ENCODE results near the gene CHSY1.

Gene CHSY1

GRCh38 chr15:101168898-101169494 lies 82.9 kb downstream of the CHSY1 start:
- no peak for DNase-seq

- DNase-seq: no peak
Measured at GRCh38 chr15:101168463-101168824, 83.4 kb downstream of the CHSY1 start.

GRCh38 chr15:101167753-101168462 lies 83.9 kb downstream of the CHSY1 start:
- peak; percentile 5 for DNase-seq

- DNase-seq: no peak
Measured at GRCh38 chr15:101167411-101167752, 84.5 kb downstream of the CHSY1 start.

- no peak for DNase-seq
Measured at GRCh38 chr15:101165905-101166471, 85.9 kb downstream of the CHSY1 start.

GRCh38 chr15:101162701-101163483 lies 89.0 kb downstream of the CHSY1 start:
- DNase-seq: no peak

GRCh38 chr15:101161656-101162055 lies 90.2 kb downstream of the CHSY1 start:
- no peak for DNase-seq

- DNase-seq: no peak
Measured at GRCh38 chr15:101159936-101160815, 91.7 kb downstream of the CHSY1 start.

- no peak for DNase-seq
Measured at GRCh38 chr15:101159096-101159935, 92.5 kb downstream of the CHSY1 start.

- no peak for DNase-seq
Measured at GRCh38 chr15:101158166-101159095, 93.4 kb downstream of the CHSY1 start.

GRCh38 chr15:101157721-101158120 lies 94.1 kb downstream of the CHSY1 start:
- DNase-seq: no peak

- DNase-seq: no peak
Measured at GRCh38 chr15:101156509-101157159, 95.2 kb downstream of the CHSY1 start.

GRCh38 chr15:101156061-101156460 lies 95.8 kb downstream of the CHSY1 start:
- DNase-seq: no peak

GRCh38 chr15:101153801-101154656 lies 97.8 kb downstream of the CHSY1 start:
- DNase-seq: no peak

- peak; percentile 10 for DNase-seq
Measured at GRCh38 chr15:101152914-101153313, 98.9 kb downstream of the CHSY1 start.

GRCh38 chr15:101151288-101151687 lies 100.6 kb downstream of the CHSY1 start:
- no peak for DNase-seq

- DNase-seq: no peak
Measured at GRCh38 chr15:101150723-101151040, 101.2 kb downstream of the CHSY1 start.

- DNase-seq: no peak
Measured at GRCh38 chr15:101149864-101150722, 101.8 kb downstream of the CHSY1 start.

Data from DMS53 (cell line).